HFFc6 (cell line): ENCODE results near the gene CCNL2. TPM values are rescaled to one million over a fixed set of nuclear protein-coding genes. Genes with fewer than 3 reads are reported as not detected.
A peak's percentile ranks its signal among the peaks of the same experiment; 100 is the strongest.

ENCODE experiments used
- DNase-seq: peaks from one replicate; pipeline ENCODE4 v3.0.0-alpha.2; 2018
- H3K27ac Mint-ChIP-seq: 2 replicates; pipeline ENCODE4 v1.8.0; 2020; ENCODE audit warnings: mild to moderate bottlenecking, mixed read lengths
- H3K27me3 Mint-ChIP-seq: 2 replicates; pipeline ENCODE4 v1.8.0; 2021; ENCODE audit warnings: mild to moderate bottlenecking, moderate library complexity, mixed read lengths; ENCODE audit not compliant: insufficient read depth
- H3K36me3 Mint-ChIP-seq: 2 replicates; pipeline ENCODE4 v1.8.0; 2021; ENCODE audit warnings: low read depth, mixed read lengths
- H3K4me1 Mint-ChIP-seq: 2 replicates; pipeline ENCODE4 v1.8.0; 2020; ENCODE audit warnings: low read depth, mixed read lengths
- H3K4me3 Mint-ChIP-seq: 2 replicates; pipeline ENCODE4 v1.8.0; 2020; ENCODE audit warnings: mild to moderate bottlenecking, moderate library complexity, mixed read lengths
- H3K9me3 Mint-ChIP-seq: 2 replicates; pipeline ENCODE4 v1.8.0; 2020; ENCODE audit warnings: mild to moderate bottlenecking, mixed read lengths
- CTCF ChIP-seq: fragments of 200-600 bp; sonication (generic); IDR thresholded peaks from 2 replicates; pipeline ENCODE4 v1.5.0; 2021; ENCODE audit warnings: antibody characterized with exemption, mild to moderate bottlenecking
- total RNA-seq, 6 experiments: library from RNA; stranded (reverse); fragmentation: NEBNext Ultra II Directional; extraction: Animal tissue kit (Norgen Biotek cat#: 25700); gene quantifications; 2 replicates in 1 of 6; 3 replicates in 5 of 6; pipeline ENCODE4 v1.2.3, GENCODE V29; 2021

The CCNL2 gene
- total RNA-seq, 6 experiments from 2014 or later: 96.2 to 115 (median 104) TPM

DNA sequence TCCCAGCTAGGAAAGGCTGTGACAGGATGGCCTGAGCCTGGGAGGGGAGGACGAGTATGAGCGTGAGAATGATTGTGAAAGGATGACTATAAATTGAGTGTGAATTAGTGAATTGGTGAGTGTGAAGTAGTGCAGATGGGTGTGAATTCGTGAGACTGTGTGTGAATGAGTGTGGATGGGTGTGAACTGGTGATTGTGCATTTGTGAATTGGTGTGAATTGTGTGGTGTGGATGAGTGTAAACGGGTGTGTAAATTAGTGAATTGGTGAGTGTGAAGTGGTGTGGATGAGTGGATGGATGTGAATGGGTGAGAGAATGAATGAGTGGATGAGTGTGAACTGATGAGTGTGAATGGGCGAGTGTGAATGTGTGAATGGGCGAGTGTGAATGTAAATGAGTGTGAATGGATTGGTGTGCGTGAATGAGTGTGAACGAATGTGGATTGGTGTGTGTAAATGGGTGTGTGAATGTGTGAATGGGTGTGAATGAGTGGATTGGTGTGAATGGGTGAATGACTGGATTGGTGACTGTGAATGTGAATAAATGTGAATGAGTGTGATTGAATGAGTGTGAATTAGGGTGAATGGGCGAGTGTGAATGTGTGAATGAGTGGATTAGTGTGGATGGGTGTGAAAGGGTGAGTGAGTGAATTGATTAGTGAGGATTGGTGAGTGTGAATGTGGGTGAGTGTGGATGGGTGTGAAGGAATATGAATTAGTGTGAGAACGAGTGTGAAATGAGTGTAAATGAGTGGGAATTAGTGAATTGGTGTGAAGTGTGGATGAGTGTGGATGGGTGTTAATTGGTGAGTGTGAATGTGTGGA is 33.0 kb downstream of the CCNL2 start:
- peaks cover 13% of the 10 kb centered on the region for H3K4me1 Mint-ChIP-seq
- DNase-seq: no peak
- TF ChIP-seq CTCF: no peak
- no peaks in the 10 kb centered on the region for H3K36me3 Mint-ChIP-seq
- no peak overlapping the region for H3K27ac Mint-ChIP-seq
- no peaks in the 10 kb centered on the region for H3K9me3 Mint-ChIP-seq
- H3K4me3 Mint-ChIP-seq: no peak overlapping the region
- H3K27me3 Mint-ChIP-seq: no peaks in the 10 kb centered on the region; the same call in 1 of the 2 replicates

DNA sequence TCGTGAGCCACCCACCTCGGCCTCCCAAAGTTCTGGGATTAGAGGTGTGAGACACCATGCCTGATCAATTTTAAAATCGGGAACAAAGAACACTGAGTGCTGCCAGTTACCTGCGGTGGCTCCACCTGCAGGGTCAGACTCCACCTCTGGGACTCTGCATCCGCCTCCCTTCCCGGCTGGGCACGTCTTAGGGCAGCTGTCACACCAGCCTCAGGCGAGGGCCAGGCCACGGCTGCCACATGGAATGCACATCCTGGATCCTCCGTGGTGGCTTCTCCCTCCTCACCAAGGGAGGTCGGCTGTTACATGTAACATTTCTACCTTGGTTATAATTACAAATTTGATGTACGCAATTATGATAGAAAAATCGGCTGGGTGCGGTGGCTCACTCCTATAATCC is 34.9 kb downstream of the CCNL2 start:
- no peaks in the 10 kb centered on the region for H3K36me3 Mint-ChIP-seq
- no peak for DNase-seq
- H3K4me3 Mint-ChIP-seq: no peak overlapping the region
- no peak overlapping the region for H3K27ac Mint-ChIP-seq
- peaks cover 31% of the 10 kb centered on the region for H3K4me1 Mint-ChIP-seq
- H3K27me3 Mint-ChIP-seq: no peaks in the 10 kb centered on the region; the same call in 1 of the 2 replicates
- H3K9me3 Mint-ChIP-seq: no peaks in the 10 kb centered on the region
- no peak for TF ChIP-seq CTCF

- H3K4me1 Mint-ChIP-seq: peaks cover 37% of the 10 kb centered on the region
- DNase-seq: peak; percentile 90
- peak overlapping the region; percentile 93 for H3K27ac Mint-ChIP-seq
- H3K4me3 Mint-ChIP-seq: peak overlapping the region; percentile 74
- H3K9me3 Mint-ChIP-seq: no peaks in the 10 kb centered on the region
- TF ChIP-seq CTCF: peak; percentile 49
- H3K27me3 Mint-ChIP-seq: peaks cover 2% of the 10 kb centered on the region
- peaks cover 6% of the 10 kb centered on the region for H3K36me3 Mint-ChIP-seq
Measured at GRCh38 chr1:1361982-1362423, 37.1 kb downstream of the CCNL2 start.

DNA sequence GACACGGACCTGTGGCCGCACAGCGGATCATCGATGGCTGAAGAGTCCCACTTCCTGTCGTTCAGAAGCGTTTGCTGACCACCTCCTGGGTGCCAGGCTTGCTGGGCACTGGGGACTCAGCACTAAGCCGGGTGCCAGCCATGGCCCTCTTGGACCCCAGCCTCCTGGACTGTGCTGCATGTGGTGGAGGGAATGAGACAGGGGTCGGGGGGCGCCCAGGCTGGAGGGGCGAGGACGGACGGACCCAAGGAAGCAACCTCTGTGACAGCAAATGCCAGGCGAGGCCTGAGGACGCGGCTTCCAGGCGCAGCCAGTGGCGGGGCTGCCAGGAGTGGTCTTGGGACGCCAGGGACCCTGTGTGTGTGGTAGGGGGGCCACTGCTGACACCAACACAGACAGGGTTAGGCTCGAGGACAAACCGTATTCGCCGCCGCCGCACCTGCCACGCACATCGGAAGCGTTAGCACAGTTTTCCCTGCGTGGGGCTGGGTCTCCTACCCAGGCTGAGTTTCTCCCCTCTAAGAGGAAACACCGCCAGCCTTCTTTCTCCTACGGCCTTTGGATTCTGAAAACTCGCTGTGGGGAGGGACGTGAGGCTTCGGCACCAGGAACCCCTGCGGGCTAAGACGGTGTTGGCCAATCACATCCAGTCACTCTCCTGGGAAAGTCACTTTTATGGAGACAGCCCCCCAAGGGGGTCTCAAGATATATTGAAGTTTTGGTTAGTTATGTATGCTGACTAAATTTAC is 37.7 kb downstream of the CCNL2 start:
- Mint-ChIP-seq H3K4me1 (peaks cover 37% of the 10 kb centered on the region), H3K36me3 (peaks cover 7% of the 10 kb centered on the region), H3K27me3 (peaks cover 2% of the 10 kb centered on the region), H3K4me3 (peak overlapping the region; percentile 97), H3K9me3 (no peaks in the 10 kb centered on the region), H3K27ac (peak overlapping the region; percentile 93)
- no peak for TF ChIP-seq CTCF
- DNase-seq: no peak

DNA sequence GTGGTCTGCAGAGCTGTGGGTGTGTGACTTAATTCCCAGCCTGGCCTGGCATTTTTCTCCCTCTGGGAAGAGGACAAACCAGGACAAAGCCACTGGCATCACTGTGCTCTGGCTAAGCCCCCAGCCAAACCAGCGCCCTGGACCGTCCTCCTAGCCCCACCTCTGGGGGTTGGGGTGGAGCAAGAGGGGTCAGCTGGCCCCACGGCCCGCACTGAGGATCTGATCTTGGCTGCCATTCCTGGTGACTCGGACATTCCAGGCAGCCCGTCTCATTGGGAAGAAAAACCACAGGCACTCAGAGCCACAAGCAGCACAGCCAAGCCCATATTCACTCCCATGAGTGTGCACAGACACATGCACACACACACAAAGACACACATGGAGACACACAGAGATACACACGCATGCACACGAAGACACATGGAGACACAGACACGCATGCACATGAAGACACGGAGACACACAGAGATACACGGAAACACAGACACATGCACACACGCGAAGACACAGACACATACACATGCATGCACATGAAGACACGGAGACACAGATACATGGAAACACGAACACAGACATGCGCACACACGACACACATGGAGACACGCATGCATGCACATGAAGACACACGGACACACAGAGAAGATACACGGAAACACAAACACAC is 38.5 kb downstream of the CCNL2 start:
- H3K4me1 Mint-ChIP-seq: peaks cover 37% of the 10 kb centered on the region
- peaks cover 2% of the 10 kb centered on the region for H3K27me3 Mint-ChIP-seq
- H3K9me3 Mint-ChIP-seq: no peaks in the 10 kb centered on the region
- peak overlapping the region; percentile 97 for H3K4me3 Mint-ChIP-seq
- TF ChIP-seq CTCF: no peak
- peaks cover 7% of the 10 kb centered on the region for H3K36me3 Mint-ChIP-seq
- peak overlapping the region; percentile 93 for H3K27ac Mint-ChIP-seq
- DNase-seq: peak; percentile 96
